Lower leg skin (tissue), 4 donors: ENCODE data around the gene MYH9. TPM values are rescaled to one million over a fixed set of nuclear protein-coding genes. Genes with fewer than 3 reads are reported as not detected.

Source experiments
- DNase-seq, 2 donors: peaks; one replicate each; pipeline ENCODE4 v3.0.0-alpha.2; 2019; ENCODE audit warnings: low spot score in 2 of 2
- H3K4me3 ChIP-seq: fragments of 200-600 bp; sonication (generic); 2 replicates; pipeline ENCODE4 v1.5.1; 2017; ENCODE audit warnings: mild to moderate bottlenecking, low read depth; ENCODE audit not compliant: poor library complexity, severe bottlenecking
- CTCF ChIP-seq, 3 donors: fragments of 450-650 bp; IDR thresholded peaks; one replicate each; pipeline ENCODE4 v1.5.1; 2016; ENCODE audit warnings: antibody characterized with exemption in 3 of 3, mild to moderate bottlenecking in 3 of 3, moderate library complexity in 2 of 3
- POLR2A ChIP-seq, 2 donors: fragments of 450-650 bp; IDR thresholded peaks; one replicate each; pipeline ENCODE4 v1.6.1; 2016 to 2017; ENCODE audit warnings: antibody characterized with exemption in 2 of 2, mild to moderate bottlenecking in 1 of 2, moderate library complexity in 1 of 2
- WGBS, 2 donors: methylation state at CpG; one replicate each; pipeline ENCODE4 v1.1.5; 2018; 5-methylcytosine and 5-hydroxymethylcytosine counted together
- intact Hi-C: fragments of 100-400 bp; cut with DNase I; formaldehyde crosslinking; loops from one replicate; pipeline ENCODE4 v1.15.0; 2023; ENCODE audit warnings: low total_unique reads
- total RNA-seq, 4 donors: library from RNA; depleted of rRNA; stranded (reverse); fragments of >200 nt; gene quantifications; one replicate each; pipeline ENCODE4 v1.1.0, GENCODE V29; 2016

MYH9 gene
- total RNA-seq, 4 donors from 2014 or later, result 258 to 335 (median 307) TPM

GRCh38 chr22:36422287-36423014 is 34.7 kb upstream of the MYH9 start:
- TF ChIP-seq POLR2A (IDR thresholded peaks at IDR 0.05) (no peak), CTCF (IDR thresholded peaks at IDR 0.05) (no peak)
- intact Hi-C loops, result no loop called here
- WGBS, 2 donors, result 87 to 91% methylated on average over 14 of the region's 14 CpGs
- DNase-seq, result no peak
- H3K4me3 ChIP-seq, result no peak overlapping the region

GRCh38 chr22:36419912-36420882 is 32.4 kb upstream of the MYH9 start:
- DNase-seq, result no peak
- TF ChIP-seq CTCF (IDR thresholded peaks at IDR 0.05) (no peak), POLR2A (IDR thresholded peaks at IDR 0.05) (no peak)
- no peak overlapping the region for H3K4me3 ChIP-seq
- WGBS, 2 donors, result 60 to 76% methylated on average over 21 of the region's 21 CpGs
- intact Hi-C loops, result no loop called here

GRCh38 chr22:36419177-36419911 is 31.6 kb upstream of the MYH9 start:
- TF ChIP-seq POLR2A (IDR thresholded peaks at IDR 0.05), result no peak
- TF ChIP-seq CTCF (IDR thresholded peaks at IDR 0.05), result peak in 1 of 3 donors; percentile 44
- DNase-seq, result no peak
- intact Hi-C loops, result no loop called here
- H3K4me3 ChIP-seq, result no peak overlapping the region
- 38 to 46% methylated on average over 13 of the region's 13 CpGs for WGBS, 2 donors

- DNase-seq, result peak in 1 of 2 donors; percentile 43
- H3K4me3 ChIP-seq, result no peak overlapping the region
- TF ChIP-seq POLR2A (IDR thresholded peaks at IDR 0.05) (no peak), CTCF (IDR thresholded peaks at IDR 0.05) (no peak)
- intact Hi-C loops, result no loop called here
- WGBS, 2 donors, result 44 to 54% methylated on average over 9 of the region's 9 CpGs
Measured at GRCh38 chr22:36417281-36417686, 29.5 kb upstream of the MYH9 start.

GRCh38 chr22:36415415-36416168 is 27.8 kb upstream of the MYH9 start:
- no peak overlapping the region for H3K4me3 ChIP-seq
- TF ChIP-seq CTCF (IDR thresholded peaks at IDR 0.05) (no peak), POLR2A (IDR thresholded peaks at IDR 0.05) (no peak)
- WGBS, 2 donors, result 83 to 92% methylated on average over 12 of the region's 12 CpGs
- DNase-seq, result no peak
- intact Hi-C loops, result no loop called here
